H1 (cell line): ENCODE results near the gene UNK. TPM values are rescaled to one million over a fixed set of nuclear protein-coding genes. Genes with fewer than 3 reads are reported as not detected.

Experiments used
- CTCF ChIA-PET: fragments of 300-600 bp; sonication (Branson Sonifier 250); formaldehyde crosslinking; loops from one replicate; lab custom pipeline; 2021; ENCODE audit not compliant: partially characterized antibody; lab: Charles Lee
- POLR2A ChIA-PET: fragments of 300-600 bp; sonication (Branson Sonifier 250); formaldehyde crosslinking; loops from one replicate; lab custom pipeline; 2021; ENCODE audit warnings: inconsistent platforms; ENCODE audit not compliant: partially characterized antibody; lab: Charles Lee
- DNase-seq, 2 experiments: peaks; one replicate each; pipeline versions ENCODE4 v3.0.0 to v3.0.0-alpha.2; 2010 to 2022; ENCODE audit warnings: low spot score in 2 of 2, low read depth in 1 of 2, mixed read lengths in 1 of 2
- FAIRE-seq: peaks from 2 replicates; lab custom pipeline; 2011; peaks lifted over from hg19 to GRCh38; lab: Jason Lieb, UNC
- H2AFZ ChIP-seq: 2 replicates; pipeline ENCODE4 v1.8.1; 2012; ENCODE audit warnings: low read length, inconsistent platforms
- H2AK5ac ChIP-seq: 2 replicates; pipeline ENCODE4 v1.6.1; 2013; ENCODE audit warnings: low read depth, low read length
- H2BK120ac ChIP-seq: replicated peaks from 2 replicates; pipeline ENCODE3; 2013; ENCODE audit warnings: low read depth, low read length, inconsistent platforms
- H2BK12ac ChIP-seq: 2 replicates; pipeline ENCODE4 v1.6.1; 2013; ENCODE audit warnings: low read depth, low read length
- H2BK15ac ChIP-seq: 2 replicates; pipeline ENCODE4 v1.6.1; 2013; ENCODE audit warnings: low read length
- H2BK20ac ChIP-seq: 2 replicates; pipeline ENCODE4 v1.6.1; 2013; ENCODE audit warnings: low read length
- H2BK5ac ChIP-seq: 2 replicates; pipeline ENCODE4 v1.6.1; 2013; ENCODE audit warnings: low read depth, low read length
- H3K14ac ChIP-seq: 2 replicates; pipeline ENCODE4 v1.6.1; 2013; ENCODE audit warnings: inconsistent platforms; ENCODE audit not compliant: insufficient read length
- H3K18ac ChIP-seq: 2 replicates; pipeline ENCODE4 v1.6.1; 2013; ENCODE audit warnings: low read length; ENCODE audit errors: extremely low read depth
- H3K23ac ChIP-seq: 2 replicates; pipeline ENCODE4 v1.6.1; 2013; ENCODE audit warnings: inconsistent platforms; ENCODE audit not compliant: insufficient read length
- H3K23me2 ChIP-seq: 2 replicates; pipeline ENCODE4 v1.6.1; 2013; ENCODE audit warnings: low read depth, low read length
- H3K27ac ChIP-seq: 2 replicates; pipeline ENCODE4 v1.6.1; 2011; ENCODE audit warnings: low read depth, low read length, inconsistent platforms
- H3K27me3 ChIP-seq, 4 experiments: replicated peaks in 1 of 4; 1 replicate in 1 of 4; 2 replicates in 3 of 4; pipeline versions ENCODE4 v1.6.1 to v1.8.1; 2011 to 2013; ENCODE audit warnings: low read length in 3 of 4, mild to moderate bottlenecking in 3 of 4, inconsistent platforms in 2 of 4, mixed read lengths in 2 of 4, moderate library complexity in 1 of 4; ENCODE audit not compliant: control insufficient read depth in 3 of 4, insufficient read depth in 3 of 4; ENCODE audit errors: extremely low read depth in 1 of 4
- H3K36me3 ChIP-seq, 4 experiments: 2 replicates each; pipeline versions ENCODE4 v1.6.1 to v1.8.1; 2011 to 2013; ENCODE audit warnings: mild to moderate bottlenecking in 4 of 4, low read length in 3 of 4, moderate library complexity in 2 of 4, control low read depth in 1 of 4, inconsistent platforms in 1 of 4; ENCODE audit not compliant: insufficient read depth in 4 of 4, control insufficient read depth in 2 of 4
- H3K4ac ChIP-seq: replicated peaks from 2 replicates; pipeline ENCODE3; 2013; ENCODE audit warnings: low read length, low read depth, mixed read lengths, inconsistent platforms; ENCODE audit not compliant: insufficient read length
- H3K4me1 ChIP-seq, 4 experiments: replicated peaks in 1 of 4; 1 replicate in 1 of 4; 2 replicates in 3 of 4; pipeline versions ENCODE4 v1.6.1 to v1.8.1; 2011 to 2013; ENCODE audit warnings: low read length in 3 of 4, inconsistent platforms in 2 of 4, mixed read lengths in 1 of 4; ENCODE audit not compliant: insufficient read depth in 4 of 4, control insufficient read depth in 3 of 4
- H3K4me2 ChIP-seq, 2 experiments: 2 replicates each; pipeline versions ENCODE4 v1.6.1 to v1.8.1; 2011 to 2013; ENCODE audit warnings: low read depth in 2 of 2, low read length in 2 of 2, control low read depth in 1 of 2, inconsistent platforms in 1 of 2, mild to moderate bottlenecking in 1 of 2; ENCODE audit not compliant: insufficient read depth in 1 of 2
- H3K4me3 ChIP-seq, 4 experiments: fragments of 200-600, 300-600 bp in 1 of 4; sonication (generic), shearing (Covaris generic), sonication (Bioruptor Twin) in 1 of 4; 2 replicates each; pipeline versions ENCODE4 v1.5.1 to v1.8.1; 2011 to 2016; ENCODE audit warnings: low read length in 4 of 4, low read depth in 3 of 4, control low read depth in 2 of 4, inconsistent platforms in 2 of 4, mild to moderate bottlenecking in 2 of 4, mixed read lengths in 1 of 4, moderate library complexity in 1 of 4; ENCODE audit not compliant: insufficient read depth in 2 of 4; ENCODE audit errors: extremely low read depth in 1 of 4
- H3K56ac ChIP-seq: replicated peaks from 2 replicates; pipeline ENCODE3; 2013; ENCODE audit warnings: low read depth, mild to moderate bottlenecking, mixed read lengths, low read length, inconsistent platforms; ENCODE audit not compliant: insufficient read length
- H3K79me1 ChIP-seq: 2 replicates; pipeline ENCODE4 v1.6.1; 2013; ENCODE audit warnings: low read depth, low read length, control low read depth
- H3K79me2 ChIP-seq, 2 experiments: 2 replicates each; pipeline versions ENCODE4 v1.6.1 to v1.8.1; 2012 to 2013; ENCODE audit warnings: low read length in 2 of 2, mild to moderate bottlenecking in 2 of 2, inconsistent platforms in 1 of 2; ENCODE audit not compliant: insufficient read depth in 2 of 2, control insufficient read depth in 1 of 2
- H3K9ac ChIP-seq, 4 experiments: replicated peaks in 1 of 4; 1 replicate in 1 of 4; 2 replicates in 3 of 4; pipeline versions ENCODE4 v1.6.1 to v1.8.1; 2011 to 2013; ENCODE audit warnings: low read depth in 3 of 4, low read length in 3 of 4, control low read depth in 2 of 4, mild to moderate bottlenecking in 2 of 4, moderate library complexity in 2 of 4, inconsistent platforms in 1 of 4; ENCODE audit errors: extremely low read depth in 1 of 4
- H3K9me3 ChIP-seq, 2 experiments: 2 replicates each; pipeline versions ENCODE4 v1.6.1 to v1.8.1; 2012 to 2013; ENCODE audit warnings: mild to moderate bottlenecking in 2 of 2, moderate library complexity in 2 of 2, control low read depth in 1 of 2, inconsistent platforms in 1 of 2, low read depth in 1 of 2, low read length in 1 of 2, mixed read lengths in 1 of 2; ENCODE audit not compliant: insufficient read depth in 2 of 2
- H4K20me1 ChIP-seq, 2 experiments: replicated peaks in 1 of 2; 2 replicates each; pipeline versions ENCODE3 to v1.8.1; 2011 to 2013; ENCODE audit warnings: inconsistent platforms in 2 of 2, low read length in 2 of 2, mild to moderate bottlenecking in 1 of 2; ENCODE audit not compliant: insufficient read depth in 2 of 2, control insufficient read depth in 1 of 2
- H4K5ac ChIP-seq: 2 replicates; pipeline ENCODE4 v1.6.1; 2013; ENCODE audit warnings: low read length, low read depth, mixed read lengths, inconsistent platforms; ENCODE audit not compliant: insufficient read length
- H4K8ac ChIP-seq: 2 replicates; pipeline ENCODE4 v1.8.0; 2013; ENCODE audit warnings: mild to moderate bottlenecking, moderate library complexity, low read length, inconsistent platforms; ENCODE audit not compliant: insufficient read depth; ENCODE audit errors: extremely low read depth
- H4K91ac ChIP-seq: replicated peaks from 2 replicates; pipeline ENCODE3; 2013; ENCODE audit warnings: low read length, mixed read lengths, inconsistent platforms; ENCODE audit not compliant: insufficient read length
- BACH1 ChIP-seq: IDR thresholded peaks from 2 replicates; pipeline ENCODE4 v1.6.1; 2012; ENCODE audit warnings: low read length, improper control_type of control experiment
- CTBP2 ChIP-seq: IDR thresholded peaks from 2 replicates; pipeline ENCODE4 v1.7.0; 2011; ENCODE audit warnings: borderline replicate concordance, mild to moderate bottlenecking, moderate library complexity, mixed read lengths, low read length; ENCODE audit not compliant: insufficient read depth, insufficient read length
- KDM5A ChIP-seq: fragments of 200-600 bp; IDR thresholded peaks from 2 replicates; pipeline ENCODE4 v1.7.1; 2012; ENCODE audit warnings: mild to moderate bottlenecking, low read length, inconsistent platforms, mixed read lengths
- RBBP5 ChIP-seq: IDR thresholded peaks from 2 replicates; pipeline ENCODE4 v1.7.1; 2012; ENCODE audit warnings: low read depth, mild to moderate bottlenecking, inconsistent platforms, low read length, moderate library complexity, borderline replicate concordance
- SP2 ChIP-seq: IDR thresholded peaks from 2 replicates; pipeline ENCODE4 v1.6.1; 2012; ENCODE audit warnings: mild to moderate bottlenecking, low read length, inconsistent platforms
- whole genome bisulfite sequencing, 2 experiments: shearing (Covaris generic) in 1 of 2; methylation state at CpG; one replicate each; pipeline versions ENCODE4 v1.1.6 to v1.1.7; 2013 to 2015; ENCODE audit warnings: low lambda C conversion rate in 2 of 2, mixed read lengths in 2 of 2, inconsistent platforms in 1 of 2, low coverage in 1 of 2, missing lambda C conversion rate in 1 of 2; ENCODE audit not compliant: insufficient replicate concordance in 2 of 2, insufficient coverage in 1 of 2, insufficient read length in 1 of 2; ENCODE audit errors: extremely low coverage in 1 of 2, missing lambda C conversion rate in 1 of 2; 5-methylcytosine and 5-hydroxymethylcytosine counted together
- polyA plus RNA-seq, 7 experiments: library from polyadenylated mRNA; depleted of rRNA in 3 of 7; stranded (reverse) in 5 of 7; unstranded in 2 of 7; fragments of >200 nt in 5 of 7; fragments of 200-250 nt in 2 of 7; gene quantifications; 1 replicate in 5 of 7; 2 replicates in 1 of 7; 4 replicates in 1 of 7; pipeline versions ENCODE4 v1.2.1 to v1.2.3, GENCODE V29; 2011 to 2013; ENCODE audit warnings: missing spikeins in 2 of 7, mixed read lengths in 2 of 7
- total RNA-seq: library from RNA; stranded (reverse); fragmentation: NEBNext Ultra II Directional; extraction: Animal tissue kit (Norgen Biotek cat#: 25700); gene quantifications from 2 replicates; pipeline ENCODE4 v1.2.1, GENCODE V29; 2021
- TF ChIP-seq, protein P1 (sequence below): IDR thresholded peaks from 2 replicates; pipeline ENCODE4 v1.6.1; 2012; ENCODE audit warnings: inconsistent platforms

The UNK gene
- total and polyA plus RNA-seq, 2 of the 8 experiments (the other 6 are each of a cell fraction or from before 2014, with no cell fraction given): 24.2 to 33.3 TPM

DNA sequence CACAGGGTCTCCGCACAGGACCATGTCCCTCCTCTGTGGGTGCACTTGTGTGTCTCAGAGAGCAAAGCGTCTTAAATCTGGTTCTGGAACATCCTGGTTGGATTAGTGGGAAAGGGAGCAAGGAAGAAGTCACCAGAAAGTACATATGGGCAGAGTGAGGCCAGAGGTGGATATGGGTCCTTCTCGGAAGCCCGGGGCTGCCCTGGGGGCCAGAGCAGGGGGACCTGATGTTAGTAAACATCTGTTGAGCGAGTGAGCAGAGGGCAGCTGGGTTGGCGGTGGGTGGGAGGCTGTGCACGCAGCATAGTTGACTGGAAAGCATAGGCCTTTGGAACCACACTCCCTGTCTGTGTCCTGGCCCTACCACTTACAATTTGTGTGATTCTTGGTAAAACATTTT lies 36.9 kb downstream of the UNK start:
- H3K23ac ChIP-seq: no peak overlapping the region
- 95% methylated on average over 7 of the region's 7 CpGs; no CpG with 5 or more reads in 1 of the 2 experiments for WGBS, 2 experiments
- H3K9me3 ChIP-seq: no peaks in the 10 kb centered on the region

More for the DNA sequence above, 36.9 kb downstream of the UNK start:
- Histone ChIP-seq H2BK15ac (no peak overlapping the region), H4K91ac (no peak overlapping the region), H2BK20ac (no peak overlapping the region), H3K4me2 (no peak overlapping the region), H2BK12ac (no peak overlapping the region), H4K20me1 (peaks cover 0 to 6% of the 10 kb centered on the region in 2 experiments), H3K36me3 (peaks cover 22 to 58% (median 46%) of the 10 kb centered on the region in 4 experiments), H2BK120ac (no peak overlapping the region), H3K56ac (no peak overlapping the region), H3K4me3 (no peak overlapping the region), H3K27ac (no peak overlapping the region), H3K23me2 (no peaks in the 10 kb centered on the region), H3K4ac (no peak overlapping the region), H2AK5ac (no peak overlapping the region), H3K4me1 (no peaks in the 10 kb centered on the region), H3K9ac (no peak overlapping the region), H3K79me1 (no peaks in the 10 kb centered on the region), H4K5ac (no peak overlapping the region), H3K18ac (no peak overlapping the region), H2AFZ (no peak overlapping the region), H2BK5ac (no peak overlapping the region), H4K8ac (no peak overlapping the region; the same call in 1 of the 2 replicates), H3K79me2 (no peaks in the 10 kb centered on the region), H3K14ac (no peak overlapping the region), H3K27me3 (no peaks in the 10 kb centered on the region)
- POLR2A ChIA-PET: interaction anchor here (0.6 to 16.0 kb wide), 5 partner anchors 11 to 119 kb away, joined by 3 to 216 read pairs (median 7); partner anchors contain the start of genes FBF1 and UNK
- TF ChIP-seq, protein P1, sequence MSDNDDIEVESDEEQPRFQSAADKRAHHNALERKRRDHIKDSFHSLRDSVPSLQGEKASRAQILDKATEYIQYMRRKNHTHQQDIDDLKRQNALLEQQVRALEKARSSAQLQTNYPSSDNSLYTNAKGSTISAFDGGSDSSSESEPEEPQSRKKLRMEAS: no peak
- TF ChIP-seq KDM5A: no peak
- no peak for TF ChIP-seq CTBP2
- TF ChIP-seq SP2: no peak
- no peak for TF ChIP-seq RBBP5
- TF ChIP-seq BACH1: no peak
- CTCF ChIA-PET: interaction anchor here (1.3 to 21.9 kb wide), 3 partner anchors 11 to 31 kb away, joined by 3 to 563 read pairs (median 9); partner anchors contain the start of genes UNC13D and WBP2
- DNase-seq (no peak), FAIRE-seq (no peak)
